Prostate gland (tissue), 2 donors: Measurements from ENCODE around the gene PEX6. TPM values are rescaled to one million over a fixed set of nuclear protein-coding genes. Genes with fewer than 3 reads are reported as not detected.

Source experiments
- DNase-seq: peaks from one replicate; pipeline ENCODE4 v3.0.0-alpha.2; 2019; ENCODE audit warnings: low spot score
- H3K27ac ChIP-seq, 2 donors: fragments of 200-600 bp; sonication (generic); 2 replicates each; pipeline ENCODE4 v1.5.1; 2017 to 2019
- H3K27me3 ChIP-seq: fragments of 200-600 bp; sonication (generic); replicated peaks from 2 replicates; pipeline ENCODE4 v1.5.1; 2019; ENCODE audit not compliant: insufficient read depth
- H3K36me3 ChIP-seq, 2 donors: fragments of 200-600 bp; sonication (generic); 1 replicate in 1 of 2; 2 replicates in 1 of 2; pipeline versions ENCODE4 v1.5.1 to v1.8.1; 2017 to 2019
- H3K4me1 ChIP-seq: fragments of 200-600 bp; sonication (generic); replicated peaks from 2 replicates; pipeline ENCODE4 v1.5.1; 2019
- H3K4me3 ChIP-seq, 2 donors: fragments of 200-600 bp; sonication (generic); 2 replicates each; pipeline ENCODE4 v1.5.1; 2017 to 2019
- H3K9me3 ChIP-seq: fragments of 200-600 bp; sonication (generic); 2 replicates; pipeline ENCODE4 v1.5.1; 2017
- CTCF ChIP-seq, 4 experiments: fragments of 200-600 bp in 2 of 4; fragments of 450-650 bp in 2 of 4; sonication (generic) in 2 of 4; IDR thresholded peaks; 1 replicate in 3 of 4; 2 replicates in 1 of 4; pipeline ENCODE4 v1.5.1; 2016 to 2019; ENCODE audit warnings: antibody characterized with exemption in 4 of 4, mild to moderate bottlenecking in 2 of 4, moderate library complexity in 2 of 4
- POLR2A ChIP-seq: fragments of 450-650 bp; IDR thresholded peaks from one replicate; pipeline ENCODE4 v1.6.1; 2016; ENCODE audit warnings: antibody characterized with exemption, mild to moderate bottlenecking
- POLR2AphosphoS5 ChIP-seq: sonication (generic); formaldehyde crosslinking; IDR thresholded peaks from one replicate; pipeline ENCODE4 v1.6.1; 2017; ENCODE audit warnings: antibody characterized with exemption
- WGBS: methylation state at CpG from one replicate; pipeline ENCODE4 v1.1.5; 2018; 5-methylcytosine and 5-hydroxymethylcytosine counted together
- intact Hi-C: fragments of 100-400 bp; cut with DNase I; formaldehyde crosslinking; loops from one replicate; pipeline ENCODE4 v1.14.2; 2022
- total RNA-seq, 2 donors: library from RNA; depleted of rRNA; stranded (reverse); fragments of >200 nt; gene quantifications; one replicate each; pipeline ENCODE4 v1.1.0, GENCODE V29; 2016

Gene PEX6
- total RNA-seq, 2 donors from 2014 or later: 23.9 to 57.9 TPM

- intact Hi-C loops: loop anchor here (5.0 to 10.0 kb wide), 3 partner anchors 52 to 160 kb away; partner anchors contain the start of gene SRF
- H3K4me1 ChIP-seq: peaks cover 8% of the 10 kb centered on the region
- TF ChIP-seq POLR2AphosphoS5 (no peak), POLR2A (no peak), CTCF (IDR thresholded peaks at IDR 0.05) (no peak)
- H3K9me3 ChIP-seq: no peaks in the 10 kb centered on the region
- 72% methylated on average over 6 of the region's 6 CpGs for WGBS
- H3K36me3 ChIP-seq: peaks cover 6 to 10% of the 10 kb centered on the region in 2 donors
- H3K4me3 ChIP-seq: no peak overlapping the region
- DNase-seq: no peak
- no peaks in the 10 kb centered on the region for H3K27me3 ChIP-seq
- no peak overlapping the region for H3K27ac ChIP-seq
Measured at GRCh38 chr6:43012364-43012763, 33.4 kb upstream of the PEX6 start.

GRCh38 chr6:43011207-43011606, 32.2 kb upstream of the PEX6 start:
- no peak for DNase-seq
- no peak for TF ChIP-seq POLR2AphosphoS5
- TF ChIP-seq CTCF (IDR thresholded peaks at IDR 0.05): no peak
- TF ChIP-seq POLR2A: no peak
- intact Hi-C loops: loop anchor here (5.0 to 10.0 kb wide), 3 partner anchors 54 to 161 kb away; partner anchors contain the start of gene SRF
- Histone ChIP-seq H3K9me3 (no peaks in the 10 kb centered on the region), H3K27me3 (no peaks in the 10 kb centered on the region), H3K4me3 (no peak overlapping the region), H3K27ac (no peak overlapping the region), H3K36me3 (peaks cover 6 to 10% of the 10 kb centered on the region in 2 donors), H3K4me1 (peaks cover 5% of the 10 kb centered on the region)
- 70% methylated on average over 6 of the region's 6 CpGs for WGBS

GRCh38 chr6:43009124-43009523, 30.1 kb upstream of the PEX6 start:
- no peaks in the 10 kb centered on the region for H3K27me3 ChIP-seq
- H3K4me1 ChIP-seq: no peaks in the 10 kb centered on the region
- no peaks in the 10 kb centered on the region for H3K9me3 ChIP-seq
- H3K4me3 ChIP-seq: no peak overlapping the region
- no peak overlapping the region for H3K27ac ChIP-seq
- DNase-seq: peak; percentile 19
- 44% methylated on average over 6 of the region's 6 CpGs for WGBS
- H3K36me3 ChIP-seq: peaks cover 6 to 10% of the 10 kb centered on the region in 2 donors
- intact Hi-C loops: no loop called here
- TF ChIP-seq POLR2AphosphoS5 (peak; percentile 12), CTCF (IDR thresholded peaks at IDR 0.05) (peak in 3 of 4 experiments; percentile 22 to 55 (median 48)), POLR2A (no peak)

- no peak overlapping the region for H3K4me3 ChIP-seq
- H3K27me3 ChIP-seq: no peaks in the 10 kb centered on the region
- intact Hi-C loops: no loop called here
- H3K36me3 ChIP-seq: peaks cover 6 to 10% of the 10 kb centered on the region in 2 donors
- H3K9me3 ChIP-seq: no peaks in the 10 kb centered on the region
- no peak overlapping the region for H3K27ac ChIP-seq
- DNase-seq: no peak
- TF ChIP-seq POLR2AphosphoS5 (no peak), CTCF (IDR thresholded peaks at IDR 0.05) (no peak), POLR2A (no peak)
- no peaks in the 10 kb centered on the region for H3K4me1 ChIP-seq
- 92% methylated on average over 9 of the region's 9 CpGs for WGBS
Measured at GRCh38 chr6:43007126-43007525, 28.1 kb upstream of the PEX6 start.

- intact Hi-C loops: no loop called here
Measured at GRCh38 chr6:43006251-43006650, 27.3 kb upstream of the PEX6 start.

More at GRCh38 chr6:43006251-43006650, 27.3 kb upstream of the PEX6 start:
- TF ChIP-seq CTCF (IDR thresholded peaks at IDR 0.05) (no peak), POLR2A (no peak), POLR2AphosphoS5 (no peak)
- no peak for DNase-seq
- H3K36me3 ChIP-seq: peaks cover 4 to 10% of the 10 kb centered on the region in 2 donors
- no peak overlapping the region for H3K4me3 ChIP-seq
- H3K9me3 ChIP-seq: no peaks in the 10 kb centered on the region
- H3K27me3 ChIP-seq: no peaks in the 10 kb centered on the region
- H3K4me1 ChIP-seq: no peaks in the 10 kb centered on the region
- H3K27ac ChIP-seq: no peak overlapping the region
- 92% methylated on average over 11 of the region's 11 CpGs for WGBS
